GM18861 (cell line): ENCODE data around the gene RAB43.
A peak's percentile ranks its signal among the peaks of the same experiment; 100 is the strongest.
"Not testable (repeated sequence)": the region's sequence is repeated elsewhere in the genome, so short reads cannot be mapped to it uniquely, and the experiment has no call there.

ENCODE experiments used
- ATAC-seq: cut with Tn5 transposase; IDR thresholded peaks from one replicate; pipeline ENCODE4 v1.9.1; 2021; ENCODE audit not compliant: unreplicated experiment

RAB43 gene

GRCh38 chr3:129122412-129123011 is 908 bp upstream of the RAB43 start:
- no peak for ATAC-seq

DNA sequence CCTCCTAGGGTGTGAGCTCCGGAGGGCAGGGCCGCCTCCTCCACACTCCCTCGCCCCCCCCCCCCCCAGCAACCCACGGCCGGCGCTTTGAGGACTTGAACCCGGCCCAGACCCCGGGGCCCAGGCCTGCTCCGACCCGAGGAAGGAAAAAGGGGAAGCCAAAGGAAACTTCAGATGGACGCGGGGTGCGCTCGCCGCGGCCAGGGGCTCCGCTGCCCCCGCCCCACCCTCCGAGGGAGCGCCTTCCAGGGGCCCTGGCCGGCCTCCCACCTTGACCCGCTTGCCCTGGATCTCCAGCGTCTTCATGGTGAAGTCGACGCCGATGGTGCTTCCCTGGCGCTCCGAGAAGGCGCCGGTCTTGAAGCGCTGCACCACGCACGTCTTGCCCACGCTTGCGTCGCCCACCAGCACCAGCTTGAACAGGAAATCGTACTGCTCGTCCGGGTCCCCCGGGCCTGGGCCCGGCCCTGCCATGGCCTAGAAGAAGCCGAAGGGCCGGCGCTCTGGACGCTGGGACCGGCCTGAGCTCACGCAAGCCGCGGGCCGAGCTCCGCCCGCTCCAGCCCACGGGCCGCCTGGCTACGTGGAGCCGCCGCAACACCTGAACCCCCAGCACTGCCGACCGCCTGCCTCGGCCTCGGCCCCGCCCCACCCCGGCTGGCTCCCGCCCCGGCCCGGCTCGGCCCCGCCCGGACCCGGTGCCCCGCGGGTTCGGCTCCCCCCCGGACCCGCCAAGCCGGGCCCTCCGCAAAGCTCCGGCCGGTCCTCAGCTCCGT is 400 bp downstream of the RAB43 start:
- ATAC-seq = no peak

DNA sequence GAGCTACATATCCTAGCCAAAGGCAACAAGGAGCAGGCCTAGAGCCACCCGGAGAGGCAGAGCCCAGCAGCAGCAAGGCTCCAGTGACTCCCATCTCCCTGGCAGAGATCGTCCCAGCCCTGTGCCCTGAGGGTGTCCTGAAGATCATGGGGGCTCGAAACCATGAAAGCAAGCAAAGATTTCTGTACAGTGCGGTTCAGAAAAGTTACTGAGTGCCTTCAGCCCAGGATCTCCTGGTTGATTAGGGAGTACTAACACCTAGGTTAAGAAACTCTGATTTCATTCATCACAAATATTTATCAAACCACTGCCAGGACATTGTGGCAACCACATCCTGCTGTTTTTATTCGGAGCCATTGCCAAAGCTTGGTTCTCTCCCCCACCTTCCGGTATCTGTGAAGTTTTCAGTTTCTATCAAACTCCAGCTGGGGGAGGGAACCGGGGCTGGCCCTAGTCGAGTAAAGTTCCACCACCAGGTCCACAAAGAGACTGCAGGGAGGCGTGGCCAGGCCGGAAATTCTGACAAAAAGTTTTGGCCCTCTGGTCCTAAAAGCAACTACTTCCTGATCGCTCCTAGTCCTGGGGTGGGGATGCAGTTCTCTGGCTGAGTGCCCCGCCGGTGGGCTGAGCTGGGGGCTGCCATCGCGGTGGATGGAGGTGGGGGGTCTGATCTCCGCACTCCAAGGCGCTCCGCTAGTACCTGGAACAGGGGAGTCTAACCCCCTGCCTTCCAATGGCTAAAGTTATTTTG is 1.2 kb downstream of the RAB43 start:
- ATAC-seq = peak; percentile 65

GRCh38 chr3:129119365-129120100 is 2.1 kb downstream of the RAB43 start:
- ATAC-seq = no peak

DNA sequence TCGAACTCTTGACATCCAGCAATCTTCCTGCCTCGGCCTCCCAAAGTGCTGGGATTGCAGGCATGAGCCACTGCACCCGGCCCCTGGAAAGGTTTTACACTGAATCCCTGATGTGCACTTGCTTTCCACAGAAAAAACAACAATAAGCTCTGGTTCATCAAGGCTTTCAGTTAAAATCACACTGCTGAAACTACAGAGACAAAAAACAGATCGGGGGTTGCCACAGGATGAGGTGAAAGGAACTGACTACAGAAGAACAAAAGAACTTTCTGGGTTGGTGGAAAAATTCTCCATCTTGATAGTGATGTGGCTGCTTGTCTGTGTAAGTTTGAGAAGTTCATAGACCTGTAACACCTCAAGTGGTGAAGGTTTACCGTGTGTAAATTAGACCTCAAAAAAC is 2.9 kb downstream of the RAB43 start:
- ATAC-seq = no peak

DNA sequence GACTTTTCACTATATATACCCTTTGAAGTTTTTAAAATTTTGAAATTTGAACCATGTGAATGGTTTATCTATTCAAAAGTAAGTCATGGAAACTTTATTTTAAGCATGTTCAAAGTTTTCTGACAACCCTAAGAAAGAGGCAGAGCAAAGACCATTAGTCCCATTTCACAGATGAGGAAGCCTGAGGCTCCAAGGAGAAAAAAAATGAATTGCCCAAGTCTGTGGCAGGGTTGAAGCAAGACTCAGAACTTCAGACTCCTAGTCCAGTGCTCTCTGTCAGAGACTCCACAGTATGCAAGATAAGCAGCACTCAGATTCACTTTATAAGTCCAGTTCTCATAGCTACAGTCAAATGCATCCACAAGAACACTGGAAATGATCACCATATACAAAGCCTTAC is 4.5 kb downstream of the RAB43 start:
- ATAC-seq = no peak

DNA sequence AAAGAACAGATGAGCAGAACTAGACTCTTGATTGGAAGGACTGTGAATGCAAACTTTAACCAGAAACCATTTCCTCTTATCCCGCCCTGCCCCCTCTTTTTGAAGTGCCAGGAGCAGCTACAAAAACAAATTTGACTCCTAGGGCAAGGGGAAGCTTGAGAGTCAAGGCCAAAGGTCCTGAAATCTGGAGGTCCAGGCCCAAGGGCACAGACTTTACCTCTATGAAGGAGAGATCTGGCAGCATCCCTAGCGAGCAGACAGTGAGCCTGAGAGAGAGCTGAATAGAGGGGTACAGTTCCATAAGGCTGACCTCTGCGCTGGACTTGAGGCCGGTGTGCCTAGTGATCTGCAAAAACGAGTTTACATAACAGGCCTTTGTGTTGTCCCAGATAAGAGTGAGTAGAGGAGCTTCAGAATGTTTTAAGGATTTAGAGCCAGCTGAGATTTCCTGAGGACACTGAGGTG is 5.1 kb downstream of the RAB43 start:
- ATAC-seq = no peak

- ATAC-seq = no peak
Observed at GRCh38 chr3:129114455-129114854, 7.1 kb downstream of the RAB43 start.

DNA sequence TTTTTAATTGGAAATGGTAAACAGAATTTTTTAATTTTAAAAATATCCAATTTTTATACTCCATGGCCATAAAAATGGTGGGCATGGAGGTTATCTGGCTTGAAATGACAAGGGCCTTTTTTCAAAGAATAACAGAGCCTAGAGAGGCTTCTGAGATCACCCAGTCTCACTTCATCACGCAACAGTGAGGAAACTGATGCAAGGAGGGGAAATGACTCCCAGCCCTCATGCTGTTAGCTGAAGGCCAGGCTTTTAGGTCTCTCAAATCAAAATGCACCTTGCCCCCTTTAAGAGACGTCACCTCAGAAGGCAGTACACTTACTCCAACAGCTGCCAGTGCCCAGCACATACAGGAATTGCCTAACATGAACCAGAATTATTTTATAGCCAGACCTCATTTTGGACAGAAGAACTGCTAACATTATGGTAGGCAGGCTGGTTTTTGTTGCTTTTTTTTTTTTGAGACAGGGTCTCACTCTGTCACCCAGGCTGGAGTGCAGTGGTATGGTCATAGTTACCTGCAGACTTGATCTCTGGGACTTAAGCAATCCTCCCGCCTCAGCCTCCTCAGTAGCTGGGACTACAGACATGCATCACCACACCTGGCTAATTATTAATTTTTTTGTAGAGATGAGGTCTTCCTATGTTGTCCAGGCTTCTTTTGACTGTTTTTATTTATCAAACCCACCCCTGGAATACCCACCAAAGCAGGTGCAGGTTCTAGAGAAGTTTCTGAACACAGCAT is 9.1 kb downstream of the RAB43 start:
- ATAC-seq = no peak

DNA sequence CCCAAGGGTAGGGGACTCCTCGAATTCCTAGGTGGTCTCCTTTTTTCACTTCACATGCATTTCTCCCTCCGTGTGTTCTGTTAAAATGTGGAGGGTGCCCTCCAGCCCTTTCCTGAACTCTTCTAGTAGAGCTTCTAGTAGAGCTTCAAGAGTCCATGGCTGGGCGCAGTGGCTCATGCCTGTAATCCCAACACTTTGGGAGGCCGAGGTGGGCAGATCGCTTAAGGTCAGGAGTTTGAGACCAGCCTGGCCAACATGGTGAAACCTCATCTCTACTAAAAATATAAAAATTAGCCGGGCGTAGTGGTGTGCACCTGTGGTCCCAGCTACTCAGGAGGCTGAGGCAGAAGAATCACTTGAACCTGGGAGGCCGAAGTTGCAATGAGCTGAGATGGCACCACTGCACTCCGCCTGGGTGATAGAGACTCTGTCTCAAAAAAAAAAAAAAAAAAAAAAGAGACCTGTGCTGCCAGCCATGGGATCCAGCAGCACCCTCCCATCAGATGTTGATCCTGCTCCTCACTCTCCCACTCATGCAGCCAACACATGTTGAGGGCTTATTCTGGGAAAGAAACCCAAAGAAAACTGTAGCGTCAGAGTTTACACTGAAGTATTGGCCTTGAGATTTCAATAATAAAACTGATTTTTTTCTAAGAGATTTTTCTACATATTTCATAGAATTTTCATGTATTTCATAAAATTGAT is 10.4 kb downstream of the RAB43 start:
- not testable (repeated sequence) for ATAC-seq

DNA sequence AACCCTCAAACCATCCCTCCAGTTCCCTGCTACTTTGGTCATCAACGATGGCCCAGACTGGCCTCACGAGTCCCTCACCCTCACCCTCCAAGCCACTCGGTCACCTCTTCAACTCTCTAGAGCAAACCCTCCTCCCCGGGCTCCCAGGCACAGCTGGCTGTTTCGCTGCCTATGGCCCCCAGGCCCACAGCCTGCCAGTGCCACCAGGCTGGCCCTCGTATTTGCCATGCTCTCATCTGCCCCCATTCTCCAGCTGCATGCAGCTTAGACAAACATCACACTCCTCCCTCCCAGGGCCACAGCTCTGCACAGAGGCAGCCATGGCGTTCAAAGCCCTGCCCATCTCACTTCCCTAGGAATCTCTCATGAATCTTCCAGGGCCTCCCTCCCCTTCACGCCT is 13.8 kb downstream of the RAB43 start:
- no peak for ATAC-seq

- no peak for ATAC-seq
Observed at GRCh38 chr3:129106866-129107565, 14.6 kb downstream of the RAB43 start.

DNA sequence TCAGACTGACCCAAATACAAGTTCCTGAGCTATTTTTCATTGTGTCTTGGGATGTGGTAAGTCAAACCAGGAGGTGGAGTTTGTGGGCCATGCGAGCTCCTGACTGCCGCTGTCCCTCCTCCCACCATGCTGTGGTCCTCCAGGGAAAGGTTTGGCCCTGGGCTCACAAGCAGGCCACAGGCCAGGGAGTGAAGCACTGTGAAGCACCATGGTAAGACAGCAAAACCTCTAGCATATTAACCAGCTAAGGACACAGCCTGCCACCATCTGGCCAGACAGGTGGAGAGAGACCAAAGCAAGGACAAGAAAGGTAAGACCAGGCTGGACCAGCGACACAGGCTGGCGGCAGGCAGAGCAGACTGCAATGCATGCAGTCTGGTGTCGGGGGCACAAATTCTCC is 15.3 kb downstream of the RAB43 start:
- ATAC-seq = no peak

DNA sequence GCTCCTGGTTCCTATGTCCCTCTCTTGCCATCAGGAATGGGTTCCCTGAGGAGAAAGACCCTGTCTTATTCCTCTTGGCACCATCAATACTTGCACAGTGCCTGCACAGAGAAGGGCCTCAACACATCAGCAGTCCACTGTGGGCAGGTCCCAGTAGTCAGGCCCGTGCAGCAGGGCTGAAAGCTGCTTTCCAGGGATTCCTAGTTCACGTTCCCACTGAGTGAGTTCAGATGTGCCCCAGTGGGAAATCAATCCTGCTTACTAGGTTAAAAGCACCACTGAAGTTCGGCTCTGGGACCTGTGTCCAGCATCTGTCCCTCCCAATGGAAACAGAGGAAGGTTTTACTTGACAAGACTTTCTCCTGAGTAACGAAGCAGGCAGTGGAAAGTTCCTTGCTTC is 15.7 kb downstream of the RAB43 start:
- no peak for ATAC-seq

- no peak for ATAC-seq
Observed at GRCh38 chr3:129104498-129105079, 17.0 kb downstream of the RAB43 start.

- no peak for ATAC-seq
Observed at GRCh38 chr3:129104051-129104450, 17.6 kb downstream of the RAB43 start.

GRCh38 chr3:129103296-129103695 is 18.3 kb downstream of the RAB43 start:
- no peak for ATAC-seq

- no peak for ATAC-seq
Observed at GRCh38 chr3:129101370-129102138, 20.1 kb downstream of the RAB43 start.
